ENCODE results near the gene HERC4.
"Not testable (repeated sequence)": the region's sequence is repeated elsewhere in the genome, so short reads cannot be mapped to it uniquely, and the experiment has no call there.

The HERC4 gene

GRCh38 chr10:68087685-68088401 is 12.8 kb upstream of the HERC4 start:
- no peak for DNase-seq

- no peak for DNase-seq
These were observed 12.0 kb upstream of the HERC4 start for GRCh38 chr10:68086910-68087684.

- DNase-seq = no peak
These were observed 10.9 kb upstream of the HERC4 start for GRCh38 chr10:68086011-68086410.

- DNase-seq = no peak
These were observed 9.4 kb upstream of the HERC4 start for GRCh38 chr10:68084469-68084868.

GRCh38 chr10:68083953-68084352 is 8.9 kb upstream of the HERC4 start:
- no peak for DNase-seq

- no peak for DNase-seq
These were observed 7.8 kb upstream of the HERC4 start for GRCh38 chr10:68082872-68083271.

- DNase-seq = no peak
These were observed 6.8 kb upstream of the HERC4 start for GRCh38 chr10:68081916-68082315.

GRCh38 chr10:68080853-68081431 is 5.9 kb upstream of the HERC4 start:
- no peak for DNase-seq

- DNase-seq = no peak
These were observed 4.4 kb upstream of the HERC4 start for GRCh38 chr10:68079434-68079833.

- DNase-seq = no peak
These were observed 1.9 kb upstream of the HERC4 start for GRCh38 chr10:68077026-68077425.

- not testable (repeated sequence) for DNase-seq
These were observed 998 bp upstream of the HERC4 start for GRCh38 chr10:68076081-68076480.

GRCh38 chr10:68075550-68076004 is 494 bp upstream of the HERC4 start:
- DNase-seq = no peak

- no peak for DNase-seq
These were observed 880 bp downstream of the HERC4 start for GRCh38 chr10:68074031-68074774.

- DNase-seq = no peak
These were observed 1.5 kb downstream of the HERC4 start for GRCh38 chr10:68073631-68074030.

- DNase-seq = no peak
These were observed 7.6 kb downstream of the HERC4 start for GRCh38 chr10:68067508-68067907.

GRCh38 chr10:68067029-68067428 is 8.1 kb downstream of the HERC4 start:
- no peak for DNase-seq

- DNase-seq = no peak
These were observed 21.5 kb downstream of the HERC4 start for GRCh38 chr10:68053553-68053952.

GRCh38 chr10:68052463-68052862 is 22.6 kb downstream of the HERC4 start:
- DNase-seq = no peak

GRCh38 chr10:68049289-68050078 is 25.6 kb downstream of the HERC4 start:
- DNase-seq = no peak

GRCh38 chr10:68047554-68048327 is 27.3 kb downstream of the HERC4 start:
- no peak for DNase-seq

- no peak for DNase-seq
These were observed 28.0 kb downstream of the HERC4 start for GRCh38 chr10:68047122-68047521.

- no peak for DNase-seq
These were observed 28.4 kb downstream of the HERC4 start for GRCh38 chr10:68046642-68047041.

Measured in midbrain (tissue), 1 donor.